Prostate gland (tissue), 2 donors: ENCODE measurements around the gene WNT11. TPM values are rescaled to one million over a fixed set of nuclear protein-coding genes. Genes with fewer than 3 reads are reported as not detected.

Source experiments
- DNase-seq: peaks from one replicate; pipeline ENCODE4 v3.0.0-alpha.2; 2019; ENCODE audit warnings: low spot score
- H3K27ac ChIP-seq, 2 donors: fragments of 200-600 bp; sonication (generic); 2 replicates each; pipeline ENCODE4 v1.5.1; 2017 to 2019
- H3K27me3 ChIP-seq: fragments of 200-600 bp; sonication (generic); replicated peaks from 2 replicates; pipeline ENCODE4 v1.5.1; 2019; ENCODE audit not compliant: insufficient read depth
- H3K36me3 ChIP-seq, 2 donors: fragments of 200-600 bp; sonication (generic); 1 replicate in 1 of 2; 2 replicates in 1 of 2; pipeline versions ENCODE4 v1.5.1 to v1.8.1; 2017 to 2019
- H3K4me1 ChIP-seq: fragments of 200-600 bp; sonication (generic); replicated peaks from 2 replicates; pipeline ENCODE4 v1.5.1; 2019
- H3K4me3 ChIP-seq, 2 donors: fragments of 200-600 bp; sonication (generic); 2 replicates each; pipeline ENCODE4 v1.5.1; 2017 to 2019
- H3K9me3 ChIP-seq: fragments of 200-600 bp; sonication (generic); 2 replicates; pipeline ENCODE4 v1.5.1; 2017
- POLR2A ChIP-seq: fragments of 450-650 bp; IDR thresholded peaks from one replicate; pipeline ENCODE4 v1.6.1; 2016; ENCODE audit warnings: antibody characterized with exemption, mild to moderate bottlenecking
- POLR2AphosphoS5 ChIP-seq: sonication (generic); formaldehyde crosslinking; IDR thresholded peaks from one replicate; pipeline ENCODE4 v1.6.1; 2017; ENCODE audit warnings: antibody characterized with exemption
- WGBS: methylation state at CpG from one replicate; pipeline ENCODE4 v1.1.5; 2018; 5-methylcytosine and 5-hydroxymethylcytosine counted together
- intact Hi-C: fragments of 100-400 bp; cut with DNase I; formaldehyde crosslinking; loops from one replicate; pipeline ENCODE4 v1.14.2; 2022
- total RNA-seq, 2 donors: library from RNA; depleted of rRNA; stranded (reverse); fragments of >200 nt; gene quantifications; one replicate each; pipeline ENCODE4 v1.1.0, GENCODE V29; 2016
- TF ChIP-seq, protein P1 (sequence below), 4 experiments: fragments of 200-600 bp in 2 of 4; fragments of 450-650 bp in 2 of 4; sonication (generic) in 2 of 4; IDR thresholded peaks; 1 replicate in 3 of 4; 2 replicates in 1 of 4; pipeline ENCODE4 v1.5.1; 2016 to 2019; ENCODE audit warnings: antibody characterized with exemption in 4 of 4, mild to moderate bottlenecking in 2 of 4, moderate library complexity in 2 of 4

The WNT11 gene
- total RNA-seq, 2 donors from 2014 or later, result 4.1 to 9.3 TPM

GRCh38 chr11:76186776-76187279, 19.5 kb downstream of the WNT11 start:
- no peak for DNase-seq
- TF ChIP-seq POLR2A (no peak), POLR2AphosphoS5 (no peak)
- TF ChIP-seq, protein P1, sequence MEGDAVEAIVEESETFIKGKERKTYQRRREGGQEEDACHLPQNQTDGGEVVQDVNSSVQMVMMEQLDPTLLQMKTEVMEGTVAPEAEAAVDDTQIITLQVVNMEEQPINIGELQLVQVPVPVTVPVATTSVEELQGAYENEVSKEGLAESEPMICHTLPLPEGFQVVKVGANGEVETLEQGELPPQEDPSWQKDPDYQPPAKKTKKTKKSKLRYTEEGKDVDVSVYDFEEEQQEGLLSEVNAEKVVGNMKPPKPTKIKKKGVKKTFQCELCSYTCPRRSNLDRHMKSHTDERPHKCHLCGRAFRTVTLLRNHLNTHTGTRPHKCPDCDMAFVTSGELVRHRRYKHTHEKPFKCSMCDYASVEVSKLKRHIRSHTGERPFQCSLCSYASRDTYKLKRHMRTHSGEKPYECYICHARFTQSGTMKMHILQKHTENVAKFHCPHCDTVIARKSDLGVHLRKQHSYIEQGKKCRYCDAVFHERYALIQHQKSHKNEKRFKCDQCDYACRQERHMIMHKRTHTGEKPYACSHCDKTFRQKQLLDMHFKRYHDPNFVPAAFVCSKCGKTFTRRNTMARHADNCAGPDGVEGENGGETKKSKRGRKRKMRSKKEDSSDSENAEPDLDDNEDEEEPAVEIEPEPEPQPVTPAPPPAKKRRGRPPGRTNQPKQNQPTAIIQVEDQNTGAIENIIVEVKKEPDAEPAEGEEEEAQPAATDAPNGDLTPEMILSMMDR (IDR thresholded peaks at IDR 0.05), result no peak
- Histone ChIP-seq H3K27me3 (no peaks in the 10 kb centered on the region), H3K9me3 (no peaks in the 10 kb centered on the region), H3K4me3 (no peak overlapping the region), H3K4me1 (no peaks in the 10 kb centered on the region), H3K36me3 (no peaks in the 10 kb centered on the region), H3K27ac (no peak overlapping the region)
- WGBS, result 87% methylated on average over 21 of the region's 21 CpGs
- intact Hi-C loops, result no loop called here

DNA sequence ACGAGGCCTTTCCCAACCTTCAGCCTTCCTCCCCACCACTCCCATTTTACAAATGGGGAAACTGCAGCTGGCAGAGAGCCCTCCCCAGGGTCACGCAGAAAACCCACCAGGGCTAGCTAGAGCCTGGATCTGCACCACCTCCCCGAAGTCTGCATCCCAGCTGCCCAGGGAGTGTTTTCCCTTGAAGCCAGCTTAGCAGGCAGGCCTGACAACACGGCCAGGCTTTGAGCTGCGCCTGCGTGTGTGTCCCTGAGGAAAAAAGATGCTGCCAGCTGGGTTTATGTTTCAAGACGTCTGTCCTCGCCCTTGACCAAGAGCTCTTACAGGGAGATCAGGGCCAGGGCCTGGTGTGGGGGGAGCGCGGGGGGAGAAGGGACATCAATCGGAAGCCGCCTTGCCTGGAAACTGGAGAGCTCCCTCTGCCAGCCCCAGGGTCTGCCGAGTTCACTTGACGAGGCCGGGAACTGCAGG, 20.3 kb downstream of the WNT11 start:
- intact Hi-C loops, result no loop called here
- Histone ChIP-seq H3K9me3 (no peaks in the 10 kb centered on the region), H3K27me3 (no peaks in the 10 kb centered on the region), H3K4me3 (no peak overlapping the region), H3K4me1 (no peaks in the 10 kb centered on the region), H3K36me3 (no peaks in the 10 kb centered on the region), H3K27ac (peak overlapping the region; percentile 4 to 51)
- 36% methylated on average over 15 of the region's 15 CpGs for WGBS
- no peak for DNase-seq
- TF ChIP-seq, protein P1 (IDR thresholded peaks at IDR 0.05), result no peak
- TF ChIP-seq POLR2AphosphoS5 (no peak), POLR2A (no peak)

- no peaks in the 10 kb centered on the region for H3K4me1 ChIP-seq
- 82% methylated on average over 10 of the region's 10 CpGs for WGBS
- no peaks in the 10 kb centered on the region for H3K9me3 ChIP-seq
- no peak overlapping the region for H3K4me3 ChIP-seq
- no peak for TF ChIP-seq POLR2AphosphoS5
- TF ChIP-seq, protein P1 (IDR thresholded peaks at IDR 0.05), result no peak
- no peak for TF ChIP-seq POLR2A
- DNase-seq, result no peak
- H3K36me3 ChIP-seq, result no peaks in the 10 kb centered on the region
- intact Hi-C loops, result no loop called here
- H3K27ac ChIP-seq, result peak overlapping the region; percentile 4 to 51
- no peaks in the 10 kb centered on the region for H3K27me3 ChIP-seq
Measured at GRCh38 chr11:76185511-76185910, 20.8 kb downstream of the WNT11 start.

DNA sequence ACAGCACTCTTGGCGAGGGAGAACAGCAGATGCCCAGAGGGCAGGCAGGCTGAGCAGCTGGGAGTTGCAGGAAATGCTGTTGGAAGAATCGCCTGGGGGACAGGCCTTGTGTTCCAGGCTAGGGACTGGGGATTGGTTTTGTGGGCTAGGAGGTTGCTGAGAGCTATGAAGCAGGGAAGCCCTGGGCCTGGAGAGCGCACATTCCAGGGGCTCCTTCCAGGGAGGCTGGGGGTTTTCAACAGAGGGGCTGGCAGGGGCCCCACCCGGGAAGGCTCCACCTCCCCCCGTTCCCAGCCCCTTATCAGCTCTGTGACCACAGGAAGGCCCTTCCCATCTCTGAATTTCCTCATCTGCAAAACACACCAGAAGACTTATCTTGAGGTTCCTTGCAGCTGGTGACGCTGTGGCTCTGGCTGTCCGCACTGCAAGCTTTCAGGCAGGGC, 21.7 kb downstream of the WNT11 start:
- intact Hi-C loops, result no loop called here
- no peak overlapping the region for H3K27ac ChIP-seq

GRCh38 chr11:76181371-76181770, 24.9 kb downstream of the WNT11 start:
- DNase-seq, result no peak
- H3K36me3 ChIP-seq, result no peaks in the 10 kb centered on the region
- no peaks in the 10 kb centered on the region for H3K9me3 ChIP-seq
- no peaks in the 10 kb centered on the region for H3K27me3 ChIP-seq
- 84% methylated on average over 15 of the region's 15 CpGs for WGBS
- no peaks in the 10 kb centered on the region for H3K4me1 ChIP-seq
- H3K27ac ChIP-seq, result no peak overlapping the region
- TF ChIP-seq, protein P1 (IDR thresholded peaks at IDR 0.05), result no peak
- TF ChIP-seq POLR2AphosphoS5, result no peak
- no peak for TF ChIP-seq POLR2A
- intact Hi-C loops, result no loop called here
- H3K4me3 ChIP-seq, result no peak overlapping the region

More for the DNA sequence above, 21.7 kb downstream of the WNT11 start:
- H3K27me3 ChIP-seq, result no peaks in the 10 kb centered on the region
- no peaks in the 10 kb centered on the region for H3K9me3 ChIP-seq
- TF ChIP-seq POLR2A, result no peak
- TF ChIP-seq, protein P1 (IDR thresholded peaks at IDR 0.05), result no peak
- no peak for TF ChIP-seq POLR2AphosphoS5
- no peak overlapping the region for H3K4me3 ChIP-seq
- DNase-seq, result no peak
- no peaks in the 10 kb centered on the region for H3K36me3 ChIP-seq
- no peaks in the 10 kb centered on the region for H3K4me1 ChIP-seq
- 59% methylated on average over 6 of the region's 7 CpGs for WGBS
